H1 (cell line): ENCODE data around the gene MDK. TPM values are rescaled to one million over a fixed set of nuclear protein-coding genes. Genes with fewer than 3 reads are reported as not detected.

Source experiments
- CTCF ChIA-PET: fragments of 300-600 bp; sonication (Branson Sonifier 250); formaldehyde crosslinking; loops from one replicate; lab custom pipeline; 2021; ENCODE audit not compliant: partially characterized antibody; lab: Charles Lee
- POLR2A ChIA-PET: fragments of 300-600 bp; sonication (Branson Sonifier 250); formaldehyde crosslinking; loops from one replicate; lab custom pipeline; 2021; ENCODE audit warnings: inconsistent platforms; ENCODE audit not compliant: partially characterized antibody; lab: Charles Lee
- DNase-seq, 2 experiments: peaks; one replicate each; pipeline versions ENCODE4 v3.0.0 to v3.0.0-alpha.2; 2010 to 2022; ENCODE audit warnings: low spot score in 2 of 2, low read depth in 1 of 2, mixed read lengths in 1 of 2
- FAIRE-seq: peaks from 2 replicates; lab custom pipeline; 2011; peaks lifted over from hg19 to GRCh38; lab: Jason Lieb, UNC
- H2AFZ ChIP-seq: 2 replicates; pipeline ENCODE4 v1.8.1; 2012; ENCODE audit warnings: low read length, inconsistent platforms
- H2AK5ac ChIP-seq: 2 replicates; pipeline ENCODE4 v1.6.1; 2013; ENCODE audit warnings: low read depth, low read length
- H2BK120ac ChIP-seq: replicated peaks from 2 replicates; pipeline ENCODE3; 2013; ENCODE audit warnings: low read depth, low read length, inconsistent platforms
- H2BK12ac ChIP-seq: 2 replicates; pipeline ENCODE4 v1.6.1; 2013; ENCODE audit warnings: low read depth, low read length
- H2BK15ac ChIP-seq: 2 replicates; pipeline ENCODE4 v1.6.1; 2013; ENCODE audit warnings: low read length
- H2BK20ac ChIP-seq: 2 replicates; pipeline ENCODE4 v1.6.1; 2013; ENCODE audit warnings: low read length
- H2BK5ac ChIP-seq: 2 replicates; pipeline ENCODE4 v1.6.1; 2013; ENCODE audit warnings: low read depth, low read length
- H3K14ac ChIP-seq: 2 replicates; pipeline ENCODE4 v1.6.1; 2013; ENCODE audit warnings: inconsistent platforms; ENCODE audit not compliant: insufficient read length
- H3K18ac ChIP-seq: 2 replicates; pipeline ENCODE4 v1.6.1; 2013; ENCODE audit warnings: low read length; ENCODE audit errors: extremely low read depth
- H3K23ac ChIP-seq: 2 replicates; pipeline ENCODE4 v1.6.1; 2013; ENCODE audit warnings: inconsistent platforms; ENCODE audit not compliant: insufficient read length
- H3K23me2 ChIP-seq: 2 replicates; pipeline ENCODE4 v1.6.1; 2013; ENCODE audit warnings: low read depth, low read length
- H3K27ac ChIP-seq: 2 replicates; pipeline ENCODE4 v1.6.1; 2011; ENCODE audit warnings: low read depth, low read length, inconsistent platforms
- H3K27me3 ChIP-seq, 4 experiments: replicated peaks in 1 of 4; 1 replicate in 1 of 4; 2 replicates in 3 of 4; pipeline versions ENCODE4 v1.6.1 to v1.8.1; 2011 to 2013; ENCODE audit warnings: low read length in 3 of 4, mild to moderate bottlenecking in 3 of 4, inconsistent platforms in 2 of 4, mixed read lengths in 2 of 4, moderate library complexity in 1 of 4; ENCODE audit not compliant: control insufficient read depth in 3 of 4, insufficient read depth in 3 of 4; ENCODE audit errors: extremely low read depth in 1 of 4
- H3K36me3 ChIP-seq, 4 experiments: 2 replicates each; pipeline versions ENCODE4 v1.6.1 to v1.8.1; 2011 to 2013; ENCODE audit warnings: mild to moderate bottlenecking in 4 of 4, low read length in 3 of 4, moderate library complexity in 2 of 4, control low read depth in 1 of 4, inconsistent platforms in 1 of 4; ENCODE audit not compliant: insufficient read depth in 4 of 4, control insufficient read depth in 2 of 4
- H3K4ac ChIP-seq: replicated peaks from 2 replicates; pipeline ENCODE3; 2013; ENCODE audit warnings: low read length, low read depth, mixed read lengths, inconsistent platforms; ENCODE audit not compliant: insufficient read length
- H3K4me1 ChIP-seq, 4 experiments: replicated peaks in 1 of 4; 1 replicate in 1 of 4; 2 replicates in 3 of 4; pipeline versions ENCODE4 v1.6.1 to v1.8.1; 2011 to 2013; ENCODE audit warnings: low read length in 3 of 4, inconsistent platforms in 2 of 4, mixed read lengths in 1 of 4; ENCODE audit not compliant: insufficient read depth in 4 of 4, control insufficient read depth in 3 of 4
- H3K4me2 ChIP-seq, 2 experiments: 2 replicates each; pipeline versions ENCODE4 v1.6.1 to v1.8.1; 2011 to 2013; ENCODE audit warnings: low read depth in 2 of 2, low read length in 2 of 2, control low read depth in 1 of 2, inconsistent platforms in 1 of 2, mild to moderate bottlenecking in 1 of 2; ENCODE audit not compliant: insufficient read depth in 1 of 2
- H3K4me3 ChIP-seq, 4 experiments: fragments of 200-600, 300-600 bp in 1 of 4; sonication (generic), shearing (Covaris generic), sonication (Bioruptor Twin) in 1 of 4; 2 replicates each; pipeline versions ENCODE4 v1.5.1 to v1.8.1; 2011 to 2016; ENCODE audit warnings: low read length in 4 of 4, low read depth in 3 of 4, control low read depth in 2 of 4, inconsistent platforms in 2 of 4, mild to moderate bottlenecking in 2 of 4, mixed read lengths in 1 of 4, moderate library complexity in 1 of 4; ENCODE audit not compliant: insufficient read depth in 2 of 4; ENCODE audit errors: extremely low read depth in 1 of 4
- H3K56ac ChIP-seq: replicated peaks from 2 replicates; pipeline ENCODE3; 2013; ENCODE audit warnings: low read depth, mild to moderate bottlenecking, mixed read lengths, low read length, inconsistent platforms; ENCODE audit not compliant: insufficient read length
- H3K79me1 ChIP-seq: 2 replicates; pipeline ENCODE4 v1.6.1; 2013; ENCODE audit warnings: low read depth, low read length, control low read depth
- H3K79me2 ChIP-seq, 2 experiments: 2 replicates each; pipeline versions ENCODE4 v1.6.1 to v1.8.1; 2012 to 2013; ENCODE audit warnings: low read length in 2 of 2, mild to moderate bottlenecking in 2 of 2, inconsistent platforms in 1 of 2; ENCODE audit not compliant: insufficient read depth in 2 of 2, control insufficient read depth in 1 of 2
- H3K9ac ChIP-seq, 4 experiments: replicated peaks in 1 of 4; 1 replicate in 1 of 4; 2 replicates in 3 of 4; pipeline versions ENCODE4 v1.6.1 to v1.8.1; 2011 to 2013; ENCODE audit warnings: low read depth in 3 of 4, low read length in 3 of 4, control low read depth in 2 of 4, mild to moderate bottlenecking in 2 of 4, moderate library complexity in 2 of 4, inconsistent platforms in 1 of 4; ENCODE audit errors: extremely low read depth in 1 of 4
- H3K9me3 ChIP-seq, 2 experiments: 2 replicates each; pipeline versions ENCODE4 v1.6.1 to v1.8.1; 2012 to 2013; ENCODE audit warnings: mild to moderate bottlenecking in 2 of 2, moderate library complexity in 2 of 2, control low read depth in 1 of 2, inconsistent platforms in 1 of 2, low read depth in 1 of 2, low read length in 1 of 2, mixed read lengths in 1 of 2; ENCODE audit not compliant: insufficient read depth in 2 of 2
- H4K20me1 ChIP-seq, 2 experiments: replicated peaks in 1 of 2; 2 replicates each; pipeline versions ENCODE3 to v1.8.1; 2011 to 2013; ENCODE audit warnings: inconsistent platforms in 2 of 2, low read length in 2 of 2, mild to moderate bottlenecking in 1 of 2; ENCODE audit not compliant: insufficient read depth in 2 of 2, control insufficient read depth in 1 of 2
- H4K5ac ChIP-seq: 2 replicates; pipeline ENCODE4 v1.6.1; 2013; ENCODE audit warnings: low read length, low read depth, mixed read lengths, inconsistent platforms; ENCODE audit not compliant: insufficient read length
- H4K8ac ChIP-seq: 2 replicates; pipeline ENCODE4 v1.8.0; 2013; ENCODE audit warnings: mild to moderate bottlenecking, moderate library complexity, low read length, inconsistent platforms; ENCODE audit not compliant: insufficient read depth; ENCODE audit errors: extremely low read depth
- H4K91ac ChIP-seq: replicated peaks from 2 replicates; pipeline ENCODE3; 2013; ENCODE audit warnings: low read length, mixed read lengths, inconsistent platforms; ENCODE audit not compliant: insufficient read length
- CBX5 ChIP-seq: fragments of 300-800, 300-1000 bp; sonication (generic); IDR thresholded peaks from 2 replicates; pipeline ENCODE4 v1.7.1; 2016; ENCODE audit warnings: antibody characterized with exemption, low read length, low read depth
- CREB1 ChIP-seq: IDR thresholded peaks from 2 replicates; pipeline ENCODE4 v1.6.1; 2012; ENCODE audit warnings: inconsistent platforms
- KDM5A ChIP-seq: fragments of 200-600 bp; IDR thresholded peaks from 2 replicates; pipeline ENCODE4 v1.7.1; 2012; ENCODE audit warnings: mild to moderate bottlenecking, low read length, inconsistent platforms, mixed read lengths
- RFX5 ChIP-seq: IDR thresholded peaks from 2 replicates; pipeline ENCODE4 v1.6.1; 2011; ENCODE audit warnings: low read depth, low read length, improper control_type of control experiment, borderline replicate concordance
- SP2 ChIP-seq: IDR thresholded peaks from 2 replicates; pipeline ENCODE4 v1.6.1; 2012; ENCODE audit warnings: mild to moderate bottlenecking, low read length, inconsistent platforms
- SUZ12 ChIP-seq: fragments of 200-600 bp; sonication (generic); IDR thresholded peaks from 2 replicates; pipeline ENCODE4 v1.6.1; 2012; ENCODE audit warnings: mild to moderate bottlenecking, inconsistent platforms, low read length, moderate library complexity, mixed read lengths
- TAF1 ChIP-seq: IDR thresholded peaks from 2 replicates; pipeline ENCODE4 v1.6.1; 2011; ENCODE audit warnings: mild to moderate bottlenecking, low read depth, low read length
- TAF7 ChIP-seq: optimal IDR thresholded peaks from 2 replicates; pipeline ENCODE3; 2011; ENCODE audit warnings: low read depth, mild to moderate bottlenecking, inconsistent platforms, low read length, moderate library complexity, borderline replicate concordance
- WGBS, 2 experiments: shearing (Covaris generic) in 1 of 2; methylation state at CpG; one replicate each; pipeline versions ENCODE4 v1.1.6 to v1.1.7; 2013 to 2015; ENCODE audit warnings: low lambda C conversion rate in 2 of 2, mixed read lengths in 2 of 2, inconsistent platforms in 1 of 2, low coverage in 1 of 2, missing lambda C conversion rate in 1 of 2; ENCODE audit not compliant: insufficient replicate concordance in 2 of 2, insufficient coverage in 1 of 2, insufficient read length in 1 of 2; ENCODE audit errors: extremely low coverage in 1 of 2, missing lambda C conversion rate in 1 of 2; 5-methylcytosine and 5-hydroxymethylcytosine counted together
- polyA plus RNA-seq, 7 experiments: library from polyadenylated mRNA; depleted of rRNA in 3 of 7; stranded (reverse) in 5 of 7; unstranded in 2 of 7; fragments of >200 nt in 5 of 7; fragments of 200-250 nt in 2 of 7; gene quantifications; 1 replicate in 5 of 7; 2 replicates in 1 of 7; 4 replicates in 1 of 7; pipeline versions ENCODE4 v1.2.1 to v1.2.3, GENCODE V29; 2011 to 2013; ENCODE audit warnings: missing spikeins in 2 of 7, mixed read lengths in 2 of 7
- total RNA-seq: library from RNA; stranded (reverse); fragmentation: NEBNext Ultra II Directional; extraction: Animal tissue kit (Norgen Biotek cat#: 25700); gene quantifications from 2 replicates; pipeline ENCODE4 v1.2.1, GENCODE V29; 2021

The MDK gene
- total and polyA plus RNA-seq, 2 of the 8 experiments (the other 6 are each of a cell fraction or from before 2014, with no cell fraction given), result 309 to 606 TPM

GRCh38 chr11:46333394-46333947, 48.0 kb upstream of the MDK start:
- H3K14ac ChIP-seq, result no peak overlapping the region
- FAIRE-seq, result no peak
- peak overlapping the region; percentile 45 for H2BK120ac ChIP-seq
- H3K27ac ChIP-seq, result no peak overlapping the region
- H2BK12ac ChIP-seq, result peak overlapping the region; percentile 86; the same call in 1 of the 2 replicates
- no peak overlapping the region for H2BK5ac ChIP-seq
- H3K23ac ChIP-seq, result no peak overlapping the region
- H3K4ac ChIP-seq, result no peak overlapping the region
- H2BK20ac ChIP-seq, result 0 out of 2 replicates have a peak overlapping the region, but pooled peaks have one; percentile 66
- CTCF ChIA-PET, result interaction anchor here (21.7 to 42.5 kb wide), 2 partner anchors 19 to 26 kb away, joined by 349 to 1004 read pairs; partner anchors contain the start of genes DGKZ and MDK
- no peaks in the 10 kb centered on the region for H3K79me2 ChIP-seq
- TF ChIP-seq KDM5A, result no peak
- TF ChIP-seq SUZ12, result 0 out of 2 replicates have a peak, but pooled peaks have one; percentile 25
- TF ChIP-seq TAF7, result no peak
- TF ChIP-seq CBX5, result no peak
- no peak for TF ChIP-seq RFX5
- TF ChIP-seq TAF1, result 0 out of 2 replicates have a peak, but pooled peaks have one; percentile 25
- TF ChIP-seq SP2, result no peak
- TF ChIP-seq CREB1, result peak; percentile 83
- TF ChIP-seq, all 59 proteins: peak for 3
- no peaks in the 10 kb centered on the region for H3K36me3 ChIP-seq
- no peaks in the 10 kb centered on the region for H3K9me3 ChIP-seq
- no peak overlapping the region; the same call in 1 of the 2 replicates for H4K8ac ChIP-seq
- no peak overlapping the region for H4K5ac ChIP-seq
- no peaks in the 10 kb centered on the region for H3K79me1 ChIP-seq
- H2BK15ac ChIP-seq, result peak overlapping the region; percentile 8; the same call in 1 of the 2 replicates
- H3K23me2 ChIP-seq, result peaks cover 8% of the 10 kb centered on the region; the same call in 1 of the 2 replicates
- no peak overlapping the region for H3K56ac ChIP-seq
- no peaks in the 10 kb centered on the region for H4K20me1 ChIP-seq
- H2AK5ac ChIP-seq, result no peak overlapping the region
- H3K9ac ChIP-seq, result peak overlapping the region in 1 of 4 experiments; percentile 71; a peak in 2 of 7 replicates
- H3K18ac ChIP-seq, result peak overlapping the region; percentile 68; the same call in 1 of the 2 replicates
- WGBS, 2 experiments, result 8% methylated on average over 25 of the region's 25 CpGs; no CpG with 5 or more reads in 1 of the 2 experiments
- peak overlapping the region; percentile 62 to 79 for H3K4me2 ChIP-seq
- POLR2A ChIA-PET, result interaction anchor here (0.7 to 2.0 kb wide), 8 partner anchors 8 to 90 kb away, joined by 3 to 5 read pairs (median 4); no protein-coding TSS in a partner anchor
- H3K4me1 ChIP-seq, result peaks cover 10 to 48% (median 35%) of the 10 kb centered on the region in 4 experiments
- H4K91ac ChIP-seq, result no peak overlapping the region
- H3K27me3 ChIP-seq, result peaks cover 14 to 44% (median 39%) of the 10 kb centered on the region in 4 experiments
- H3K4me3 ChIP-seq, result peak overlapping the region; percentile 44 to 62 (median 55)
- no peak overlapping the region for H2AFZ ChIP-seq
- no peak for DNase-seq
